ENCODE results near the gene ANO9. TPM values are rescaled to one million over a fixed set of nuclear protein-coding genes. Genes with fewer than 3 reads are reported as not detected.

Gene ANO9
- total RNA-seq, 2 donors from 2014 or later: 15.6 to 26.4 TPM

DNA sequence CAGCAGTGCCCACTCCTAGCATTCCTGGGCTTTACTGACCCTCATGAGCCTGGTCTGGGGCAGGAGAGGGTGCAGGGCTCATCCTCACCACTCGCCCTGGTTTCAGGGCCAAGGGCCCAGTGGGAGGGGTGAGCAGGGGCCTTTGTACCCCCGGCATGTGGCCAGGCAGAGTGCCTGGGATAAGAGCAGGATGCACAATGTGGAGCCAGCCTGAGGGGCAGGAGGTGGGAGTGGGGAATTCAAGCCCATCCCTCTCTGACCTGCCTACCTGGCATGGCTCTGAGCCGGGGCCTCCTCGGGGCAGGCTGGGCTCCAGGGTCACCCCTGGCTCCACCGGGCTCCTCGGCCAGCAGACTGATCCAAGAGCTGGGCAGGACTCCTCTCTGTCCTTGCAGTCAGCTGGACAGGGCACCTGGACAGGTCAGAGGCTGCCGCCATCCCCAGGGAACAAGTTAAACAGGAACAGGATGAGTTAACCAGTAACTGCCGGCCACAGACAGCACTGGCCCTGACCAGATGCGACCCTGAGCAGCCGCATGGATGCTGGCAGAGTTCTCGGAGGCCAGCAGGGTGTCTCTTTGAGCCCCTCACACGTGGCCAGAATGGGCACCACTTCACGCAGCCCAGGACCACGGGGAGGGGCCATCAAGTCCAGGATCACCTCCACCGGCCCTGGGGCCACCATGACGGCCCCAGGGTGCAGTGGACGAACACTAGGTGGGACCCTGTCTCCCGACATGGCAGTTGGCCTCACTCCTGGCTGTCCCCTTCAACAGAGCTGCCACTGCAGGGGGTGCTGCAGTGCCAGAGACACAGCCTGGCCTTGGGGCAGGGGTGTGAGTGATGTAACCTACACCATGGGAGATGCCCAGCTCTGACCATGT lies 32.0 kb downstream of the ANO9 start:
- intact Hi-C loops (cut with DNase I): no loop called here
- H3K27ac ChIP-seq: peak overlapping the region in 3 of 4 donors; percentile 24 to 61 (median 38)
- H3K27me3 ChIP-seq: no peaks in the 10 kb centered on the region
- no peaks in the 10 kb centered on the region for H3K9me3 ChIP-seq
- no peak overlapping the region for H3K4me3 ChIP-seq
- ATAC-seq (no peak), DNase-seq (peak in 1 of 4 donors; percentile 12)
- peaks cover 34% of the 10 kb centered on the region for H3K4me1 ChIP-seq
- TF ChIP-seq POLR2A (IDR thresholded peaks at IDR 0.05): no peak
- TF ChIP-seq, protein P1, sequence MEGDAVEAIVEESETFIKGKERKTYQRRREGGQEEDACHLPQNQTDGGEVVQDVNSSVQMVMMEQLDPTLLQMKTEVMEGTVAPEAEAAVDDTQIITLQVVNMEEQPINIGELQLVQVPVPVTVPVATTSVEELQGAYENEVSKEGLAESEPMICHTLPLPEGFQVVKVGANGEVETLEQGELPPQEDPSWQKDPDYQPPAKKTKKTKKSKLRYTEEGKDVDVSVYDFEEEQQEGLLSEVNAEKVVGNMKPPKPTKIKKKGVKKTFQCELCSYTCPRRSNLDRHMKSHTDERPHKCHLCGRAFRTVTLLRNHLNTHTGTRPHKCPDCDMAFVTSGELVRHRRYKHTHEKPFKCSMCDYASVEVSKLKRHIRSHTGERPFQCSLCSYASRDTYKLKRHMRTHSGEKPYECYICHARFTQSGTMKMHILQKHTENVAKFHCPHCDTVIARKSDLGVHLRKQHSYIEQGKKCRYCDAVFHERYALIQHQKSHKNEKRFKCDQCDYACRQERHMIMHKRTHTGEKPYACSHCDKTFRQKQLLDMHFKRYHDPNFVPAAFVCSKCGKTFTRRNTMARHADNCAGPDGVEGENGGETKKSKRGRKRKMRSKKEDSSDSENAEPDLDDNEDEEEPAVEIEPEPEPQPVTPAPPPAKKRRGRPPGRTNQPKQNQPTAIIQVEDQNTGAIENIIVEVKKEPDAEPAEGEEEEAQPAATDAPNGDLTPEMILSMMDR (IDR thresholded peaks at IDR 0.05): no peak
- 34 to 35% methylated on average over 6 to 18 of the region's 18 CpGs for WGBS, 2 donors
- no peaks in the 10 kb centered on the region for H3K36me3 ChIP-seq (replicated peaks in 1 of 2; ENCODE audit: insufficient read depth in 1 of 2, low read depth in 2 of 2)

- intact Hi-C loops (cut with DNase I): no loop called here
- ATAC-seq: no peak
- Histone ChIP-seq H3K36me3 (replicated peaks in 1 of 2; ENCODE audit: insufficient read depth in 1 of 2, low read depth in 2 of 2) (no peaks in the 10 kb centered on the region), H3K4me3 (no peak overlapping the region), H3K4me1 (peaks cover 28% of the 10 kb centered on the region), H3K9me3 (no peaks in the 10 kb centered on the region), H3K27ac (peak overlapping the region in 1 of 4 donors; percentile 38), H3K27me3 (no peaks in the 10 kb centered on the region)
- peak in 1 of 4 donors; percentile 12 for DNase-seq
- TF ChIP-seq POLR2A (IDR thresholded peaks at IDR 0.05): no peak
- TF ChIP-seq, protein P1 (IDR thresholded peaks at IDR 0.05): no peak
- WGBS, 2 donors: 86% methylated on average over 6 of the region's 7 CpGs; no CpG with 5 or more reads in 1 of the 2 donors
These were observed 32.7 kb downstream of the ANO9 start for GRCh38 chr11:409008-409599.

- ATAC-seq (no peak), DNase-seq (peak in 1 of 4 donors; percentile 14)
- Histone ChIP-seq H3K4me1 (peaks cover 28% of the 10 kb centered on the region), H3K27me3 (no peaks in the 10 kb centered on the region), H3K27ac (peak overlapping the region in 1 of 4 donors; percentile 18), H3K36me3 (replicated peaks in 1 of 2; ENCODE audit: insufficient read depth in 1 of 2, low read depth in 2 of 2) (peaks cover 0 to 4% of the 10 kb centered on the region in 2 donors), H3K9me3 (no peaks in the 10 kb centered on the region), H3K4me3 (no peak overlapping the region)
- intact Hi-C loops (cut with DNase I): no loop called here
- TF ChIP-seq POLR2A (IDR thresholded peaks at IDR 0.05): no peak
- TF ChIP-seq, protein P1 (IDR thresholded peaks at IDR 0.05): no peak
- WGBS, 2 donors: 87 to 92% methylated on average over 4 to 14 of the region's 15 CpGs
These were observed 33.4 kb downstream of the ANO9 start for GRCh38 chr11:408154-409007.

DNA sequence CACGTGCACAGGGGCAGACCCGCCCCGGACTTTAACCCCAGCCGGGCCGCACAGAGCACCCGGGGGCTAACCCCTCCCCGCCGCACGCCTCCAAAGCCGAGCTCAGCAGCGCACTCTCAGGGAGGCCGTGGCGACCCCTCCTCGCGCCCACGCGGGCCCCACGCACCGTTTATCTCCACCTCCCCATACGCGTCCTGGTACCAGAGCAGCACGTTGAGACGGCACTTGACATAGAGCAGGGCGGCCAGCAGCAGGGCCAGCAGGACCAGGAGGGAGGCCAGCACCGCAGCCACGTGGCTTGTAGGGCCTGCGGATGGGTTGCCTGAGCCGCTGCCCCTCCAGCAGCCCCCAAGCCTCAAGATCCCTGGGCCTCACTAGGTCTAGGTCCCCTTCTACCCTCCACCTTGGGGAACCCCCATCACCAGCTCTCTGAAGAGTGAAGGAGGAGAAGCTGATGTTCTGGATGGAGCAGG lies 34.1 kb downstream of the ANO9 start:
- no peak overlapping the region for H3K4me3 ChIP-seq
- no peaks in the 10 kb centered on the region for H3K9me3 ChIP-seq
- 78 to 100% methylated on average over 1 to 28 of the region's 28 CpGs for WGBS, 2 donors
- no peak for DNase-seq
- H3K36me3 ChIP-seq (replicated peaks in 1 of 2; ENCODE audit: insufficient read depth in 1 of 2, low read depth in 2 of 2): peaks cover 0 to 4% of the 10 kb centered on the region in 2 donors
- no peak for TF ChIP-seq POLR2A (IDR thresholded peaks at IDR 0.05)
- TF ChIP-seq, protein P1 (IDR thresholded peaks at IDR 0.05): no peak
- peaks cover 28% of the 10 kb centered on the region for H3K4me1 ChIP-seq
- H3K27me3 ChIP-seq: no peaks in the 10 kb centered on the region
- H3K27ac ChIP-seq: peak overlapping the region in 3 of 4 donors; percentile 28 to 71 (median 70)
- intact Hi-C loops (cut with DNase I): no loop called here
- ATAC-seq: peak; percentile 3
